MV-4-11 (cell line): ENCODE results near the gene TNFRSF12A.
A peak's percentile ranks its signal among the peaks of the same experiment; 100 is the strongest.

ENCODE experiments used
- DNase-seq: peaks from one replicate; lab custom pipeline; 2025; lab: John Stamatoyannopoulos, UW

The TNFRSF12A gene

GRCh38 chr16:3026609-3027488 is 6.7 kb downstream of the TNFRSF12A start:
- no peak for DNase-seq

GRCh38 chr16:3027489-3027795 is 7.3 kb downstream of the TNFRSF12A start:
- no peak for DNase-seq

GRCh38 chr16:3027983-3028715 is 8.0 kb downstream of the TNFRSF12A start:
- DNase-seq, result peak; percentile 71

GRCh38 chr16:3028716-3029319 is 8.7 kb downstream of the TNFRSF12A start:
- no peak for DNase-seq

GRCh38 chr16:3029491-3030221 is 9.5 kb downstream of the TNFRSF12A start:
- DNase-seq, result peak; percentile 20

GRCh38 chr16:3030222-3031212 is 10.3 kb downstream of the TNFRSF12A start:
- DNase-seq, result no peak

GRCh38 chr16:3032624-3033023 is 12.5 kb downstream of the TNFRSF12A start:
- DNase-seq, result no peak

- DNase-seq, result no peak
Measured at GRCh38 chr16:3035289-3035971, 15.3 kb downstream of the TNFRSF12A start.

- no peak for DNase-seq
Measured at GRCh38 chr16:3035972-3036725, 16.0 kb downstream of the TNFRSF12A start.

GRCh38 chr16:3036726-3037315 is 16.7 kb downstream of the TNFRSF12A start, which contains the start of gene BICDL2:
BICDL2 (minus strand) TSS chr16:3036944; CDS start chr16:3035496, 1,448 bp downstream.
- no peak for DNase-seq

- DNase-seq, result no peak
Measured at GRCh38 chr16:3038256-3038655, 18.1 kb downstream of the TNFRSF12A start.

- DNase-seq, result no peak
Measured at GRCh38 chr16:3038896-3039295, 18.7 kb downstream of the TNFRSF12A start.

GRCh38 chr16:3042376-3042775 is 22.2 kb downstream of the TNFRSF12A start:
- DNase-seq, result peak; percentile 81

- no peak for DNase-seq
Measured at GRCh38 chr16:3044708-3045107, 24.5 kb downstream of the TNFRSF12A start.

GRCh38 chr16:3045758-3046640 is 25.8 kb downstream of the TNFRSF12A start, which contains the start of gene MMP25:
MMP25 (plus strand) TSS chr16:3046561; CDS start chr16:3046918, 357 bp downstream.
- DNase-seq, result peak; percentile 68

GRCh38 chr16:3046641-3047386 is 26.6 kb downstream of the TNFRSF12A start:
- no peak for DNase-seq

- DNase-seq, result no peak
Measured at GRCh38 chr16:3047387-3047720, 27.2 kb downstream of the TNFRSF12A start.
